Hematopoietic multipotent progenitor cell treated with erythropoietin and hydrocortisone succinate and interleukin-3 and kit ligand, for 4 days (in vitro differentiated cells): ENCODE results near the gene RAG1.

ENCODE experiments used
- DNase-seq: peaks from one replicate; pipeline ENCODE4 v3.0.0-alpha.2; 2015

RAG1 gene

DNA sequence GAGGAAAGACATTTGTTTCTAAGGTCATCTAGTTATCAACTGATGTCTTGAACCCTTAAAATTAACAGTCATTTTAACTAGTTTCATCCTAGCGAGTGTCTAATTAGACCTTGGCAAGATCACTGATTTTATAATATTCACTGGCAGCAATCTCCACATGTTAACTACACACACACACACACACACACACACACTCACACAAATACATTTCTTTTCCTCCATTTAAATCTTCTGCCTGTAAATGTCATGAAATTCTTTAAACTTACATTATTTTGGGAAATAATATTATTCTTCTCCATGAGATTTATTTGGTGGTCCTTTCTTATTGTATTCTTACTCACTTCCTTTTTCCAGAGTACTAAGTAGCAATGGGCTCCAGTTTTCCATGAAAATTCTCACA, 23.6 kb downstream of the RAG1 start:
- DNase-seq: no peak

DNA sequence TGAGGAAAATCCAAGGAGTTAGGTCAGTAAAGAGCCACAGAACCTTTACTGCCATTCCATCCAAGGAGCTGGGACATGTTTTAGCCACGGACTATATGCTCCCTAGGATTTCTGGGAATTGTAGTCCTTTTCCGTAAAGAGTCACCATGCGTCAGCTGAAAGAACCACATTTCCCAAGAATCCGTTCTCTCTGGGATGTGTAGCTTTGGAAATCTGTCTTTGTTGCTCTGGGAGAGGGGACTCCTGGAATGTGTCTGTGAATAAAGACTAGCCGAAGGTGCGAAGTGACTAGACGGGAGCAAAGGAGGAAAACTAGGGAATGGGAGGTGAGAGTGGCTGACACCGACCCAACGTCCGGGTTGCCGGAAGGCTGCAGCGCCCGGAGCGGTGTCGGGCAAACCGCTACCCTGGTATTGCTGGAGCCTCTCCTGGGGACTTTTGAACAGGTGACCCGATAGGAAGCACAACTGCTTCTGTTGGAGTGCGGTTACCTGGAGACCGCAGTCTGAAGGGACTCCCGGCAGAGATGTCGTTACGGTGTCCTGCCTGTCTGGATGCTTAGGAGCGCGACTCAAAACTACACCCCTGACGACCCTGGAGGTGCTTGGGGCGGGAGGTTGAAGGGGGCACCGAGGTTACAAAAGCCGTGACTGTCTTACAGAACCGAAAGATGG, 26.6 kb downstream of the RAG1 start, which contains the start of gene IFTAP:
IFTAP (plus strand) TSS at position 187 of the 674 bp plus-strand sequence. CDS start 15,602 bp downstream, outside the sequence.
- DNase-seq: peak; percentile 94

DNA sequence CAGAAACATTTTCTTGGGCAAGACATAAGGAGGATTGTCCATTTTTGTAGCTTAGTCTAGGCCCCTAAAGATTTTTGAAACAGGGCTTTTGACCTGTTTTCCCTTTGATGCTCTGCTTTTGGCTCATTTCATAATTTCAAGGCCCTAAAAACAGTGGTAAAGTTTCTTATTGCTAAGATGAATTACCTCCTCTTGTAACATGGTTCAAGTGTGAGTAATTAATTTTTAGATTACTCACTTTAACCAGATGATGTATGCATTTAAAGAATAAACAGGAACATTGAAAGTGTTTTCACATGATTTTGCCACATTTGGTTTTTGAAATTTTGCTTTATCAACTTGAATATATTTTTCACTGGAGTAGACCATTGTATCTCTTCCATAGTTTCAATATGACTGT, 29.1 kb downstream of the RAG1 start:
- DNase-seq: no peak

DNA sequence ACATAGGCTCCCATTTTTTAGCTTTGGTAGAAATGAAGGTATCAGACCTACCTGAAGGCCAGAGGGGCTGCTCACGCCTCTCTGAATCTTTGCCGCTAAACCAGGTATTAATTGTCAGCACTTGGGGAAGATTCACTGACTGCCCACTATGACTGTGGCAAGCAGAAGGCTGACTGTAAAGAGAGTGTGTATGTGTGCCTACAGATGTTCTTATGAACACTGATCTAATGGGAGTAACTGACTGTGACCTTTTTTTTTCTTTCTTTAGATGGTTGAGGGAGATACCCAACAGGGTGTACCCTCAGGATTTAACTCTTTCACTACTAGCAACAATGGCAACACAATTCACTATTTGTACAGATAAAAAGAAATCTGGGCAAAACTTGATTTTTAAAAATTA, 30.2 kb downstream of the RAG1 start, which contains the start of gene RAG2:
RAG2 (minus strand) TSS at position 186 of the 400 bp plus-strand sequence. CDS start 4,068 bp downstream, outside the sequence.
- peak; percentile 25 for DNase-seq

DNA sequence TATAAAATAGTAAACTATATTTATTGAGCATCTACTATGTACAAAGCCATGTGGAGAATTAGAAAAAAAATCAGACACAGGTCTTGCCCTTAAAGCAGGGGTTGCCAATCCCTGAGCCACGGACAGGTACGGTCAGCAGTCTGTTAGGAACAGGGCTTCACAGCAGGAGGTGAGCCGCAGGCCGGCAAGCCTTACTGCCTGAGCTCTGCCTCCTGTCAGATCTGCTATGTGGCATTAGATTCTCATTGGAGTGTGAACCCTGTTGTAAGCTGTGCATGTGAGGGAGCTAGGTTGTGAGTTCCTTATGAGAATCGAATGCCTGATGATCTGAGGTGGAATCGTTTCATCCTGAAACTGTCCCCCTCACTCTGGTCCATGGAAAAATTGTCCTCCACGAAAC, 32.4 kb downstream of the RAG1 start:
- DNase-seq: no peak

DNA sequence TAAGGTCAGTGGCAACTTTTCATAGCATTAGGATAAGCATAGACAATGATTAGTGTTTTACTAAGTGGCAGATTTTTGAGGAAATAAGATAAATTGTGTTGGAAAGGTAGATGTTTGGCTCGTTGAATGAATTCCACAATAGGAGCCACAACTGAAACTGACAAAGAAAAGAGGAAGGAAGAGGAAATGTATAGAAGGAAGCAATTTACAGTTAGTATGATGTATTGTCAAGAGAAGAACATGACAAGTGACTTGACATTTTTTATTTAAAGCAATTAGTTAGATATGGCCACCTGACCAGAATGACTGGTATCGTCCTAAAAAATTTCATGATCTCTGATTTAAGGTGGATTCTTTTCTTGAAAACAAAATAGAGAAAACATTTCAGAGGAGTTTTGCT, 33.3 kb downstream of the RAG1 start:
- DNase-seq: peak; percentile 64

DNA sequence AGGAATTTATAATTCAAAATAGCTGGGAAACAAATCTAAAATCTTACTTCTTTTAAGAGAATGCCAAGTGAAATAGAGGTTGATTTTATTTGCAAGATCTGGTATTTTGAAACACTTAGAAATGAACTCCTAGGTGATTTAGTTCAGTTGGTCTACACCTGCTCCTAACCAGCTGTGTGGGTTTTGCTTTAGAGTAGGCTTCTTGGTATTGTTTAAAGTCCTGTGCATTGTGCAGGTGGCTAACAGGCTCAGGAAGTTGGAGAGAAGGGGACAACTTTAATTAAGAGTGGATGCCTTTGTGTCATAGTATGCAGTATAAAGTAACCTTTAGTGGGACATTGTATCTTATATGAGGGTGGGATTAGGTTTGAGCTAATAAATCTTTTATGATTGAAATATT, 34.3 kb downstream of the RAG1 start:
- DNase-seq: no peak

DNA sequence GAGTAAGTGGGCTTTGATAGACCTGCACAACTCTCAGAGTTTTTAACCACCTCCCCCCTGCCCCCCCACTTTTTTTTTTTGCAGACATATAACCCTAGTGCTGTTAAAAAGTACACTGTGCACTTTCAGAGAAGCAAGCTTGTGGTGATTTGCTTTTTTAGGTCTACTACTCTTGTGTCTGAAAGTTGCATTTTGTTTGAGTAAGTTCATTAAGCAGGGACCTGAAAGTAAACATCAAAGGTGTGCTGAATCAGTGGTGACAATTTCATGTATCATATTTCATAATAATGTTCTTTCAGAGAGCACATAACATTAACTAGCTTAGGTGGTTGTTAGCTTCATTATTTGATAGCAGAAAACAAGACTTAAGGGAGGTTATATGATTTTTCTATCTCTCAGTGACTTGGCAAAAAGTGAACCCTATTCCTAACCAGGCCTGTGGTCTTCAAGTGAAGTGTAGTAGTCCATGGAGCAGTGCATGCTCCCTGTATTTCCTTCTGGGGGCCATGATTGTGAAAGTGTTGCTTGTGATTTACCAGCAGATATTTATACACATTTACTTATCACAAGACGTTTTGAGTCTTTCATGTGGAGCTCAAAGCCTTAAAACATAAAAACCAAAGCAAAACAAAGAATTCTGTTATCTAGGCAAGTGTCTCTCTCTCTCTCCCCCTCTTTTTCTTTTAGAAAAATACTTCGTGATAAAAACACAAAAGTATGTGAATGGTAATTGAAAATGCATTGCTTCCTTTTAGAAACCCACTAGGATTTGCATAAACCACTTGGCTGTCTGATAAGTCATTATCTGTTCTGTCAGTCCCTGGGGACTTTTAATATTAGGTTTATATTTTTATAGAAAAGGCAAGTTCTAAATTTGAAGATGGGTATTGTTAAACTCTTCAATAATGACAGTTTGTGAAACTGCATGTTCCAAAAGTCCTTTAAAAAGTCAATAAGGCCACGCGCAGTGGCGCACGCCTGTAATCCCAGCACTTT, 37.7 kb downstream of the RAG1 start:
- DNase-seq: peak; percentile 28

DNA sequence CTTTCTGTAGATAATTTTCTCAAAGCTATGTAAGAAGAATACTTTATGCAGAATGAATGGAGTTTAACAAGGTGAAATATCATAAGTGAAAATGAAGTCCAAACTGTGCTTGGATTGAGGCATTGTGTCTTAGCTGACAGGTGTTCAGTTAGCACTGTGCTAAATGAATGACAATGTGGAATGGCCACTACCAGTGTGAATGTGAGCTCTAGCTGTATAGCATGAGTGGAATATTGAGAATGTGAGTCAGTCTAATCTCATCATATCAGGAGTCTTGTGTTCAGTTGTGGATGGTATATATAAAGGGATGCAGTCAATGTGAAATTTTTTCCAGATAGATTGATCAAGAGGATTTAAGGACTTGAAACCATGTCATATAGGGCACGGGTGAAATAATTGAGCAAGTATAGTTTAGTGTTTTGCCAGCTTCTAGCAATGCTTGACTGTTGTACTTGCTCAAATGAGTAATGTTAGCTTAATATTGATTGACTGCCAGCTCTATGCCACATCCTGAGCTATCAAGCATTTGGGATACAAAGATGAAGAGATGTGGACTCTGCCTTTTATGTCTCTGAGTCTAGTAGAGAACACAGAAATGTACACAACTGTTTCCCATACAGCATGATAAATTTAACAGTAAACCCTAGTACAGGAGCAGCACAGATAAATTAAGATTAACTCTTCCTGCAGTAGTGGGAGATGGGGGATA, 40.8 kb downstream of the RAG1 start:
- DNase-seq: no peak

DNA sequence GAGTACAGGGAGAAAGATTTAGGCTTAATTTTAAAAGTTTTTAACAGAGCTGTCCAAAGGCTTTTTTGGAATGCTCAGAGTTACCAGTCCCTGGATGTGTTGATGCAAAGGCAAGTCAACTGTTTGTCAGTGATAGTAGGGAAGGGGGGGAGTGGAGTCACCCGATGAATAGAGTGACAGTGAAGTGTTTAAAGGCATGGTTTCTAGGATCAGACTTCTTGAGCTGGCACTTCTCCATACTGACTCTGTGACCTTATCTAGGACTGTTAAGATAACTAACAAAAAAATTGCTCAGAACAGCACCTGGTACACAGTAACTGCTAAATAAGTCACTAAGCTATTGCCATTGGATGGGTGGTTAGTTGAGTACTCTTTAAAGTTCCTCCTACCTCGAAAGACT, 41.6 kb downstream of the RAG1 start:
- DNase-seq: no peak

DNA sequence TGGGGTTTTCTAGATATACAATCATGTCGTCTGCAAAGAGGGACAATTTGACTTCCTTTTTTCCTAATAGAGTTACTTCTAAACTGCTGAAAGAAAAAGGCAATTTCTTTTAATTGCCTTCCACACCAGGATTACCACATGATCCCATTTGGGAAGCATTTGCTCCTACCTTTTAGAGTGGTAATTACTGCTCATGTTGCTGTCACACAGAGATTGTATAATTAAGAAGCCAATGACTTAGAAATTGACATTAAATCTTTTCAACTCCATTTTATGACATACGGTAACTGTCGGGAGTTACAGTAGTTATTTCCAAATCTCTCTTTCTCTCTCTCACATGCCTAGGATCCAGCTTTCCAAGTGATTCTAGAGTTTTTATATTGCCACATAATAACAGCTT, 48.0 kb downstream of the RAG1 start:
- DNase-seq: no peak

DNA sequence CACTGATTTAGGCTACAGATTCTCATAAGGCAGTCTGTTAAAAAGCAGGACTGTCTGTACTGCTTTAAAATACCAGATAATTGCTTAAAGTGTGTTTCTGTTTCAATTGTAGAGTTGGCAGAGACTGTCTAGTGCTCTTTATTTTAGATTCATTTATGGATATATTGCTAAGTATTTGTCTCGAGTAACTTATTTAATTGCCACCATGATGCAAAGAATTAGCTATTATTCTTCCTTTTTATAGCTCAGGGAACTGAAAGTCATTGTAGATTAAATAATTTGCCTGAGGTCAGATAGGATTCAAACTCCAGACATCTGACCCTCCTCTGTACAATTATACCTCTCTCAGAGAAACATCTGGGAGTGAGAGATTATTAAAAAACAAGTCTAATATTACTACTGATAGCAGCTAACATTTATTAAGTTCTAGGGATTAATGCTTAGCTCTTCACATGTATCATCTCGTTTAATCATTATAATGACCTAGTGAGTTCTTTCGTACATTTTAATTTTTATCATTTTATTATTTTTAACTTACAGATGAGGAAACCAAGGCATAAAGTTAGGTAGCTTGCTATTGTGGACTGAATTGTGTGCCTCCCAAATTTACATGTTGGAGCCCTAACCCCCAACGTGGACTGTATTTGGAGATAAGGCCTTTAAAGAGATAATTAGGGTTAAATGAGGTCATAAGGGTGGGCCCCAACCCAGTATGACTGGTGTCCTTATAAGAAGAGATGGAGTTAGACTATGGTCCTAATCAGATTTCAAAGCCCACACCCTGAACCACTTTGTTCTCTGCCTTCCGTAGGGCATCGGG, 49.9 kb downstream of the RAG1 start:
- peak; percentile 81 for DNase-seq

DNA sequence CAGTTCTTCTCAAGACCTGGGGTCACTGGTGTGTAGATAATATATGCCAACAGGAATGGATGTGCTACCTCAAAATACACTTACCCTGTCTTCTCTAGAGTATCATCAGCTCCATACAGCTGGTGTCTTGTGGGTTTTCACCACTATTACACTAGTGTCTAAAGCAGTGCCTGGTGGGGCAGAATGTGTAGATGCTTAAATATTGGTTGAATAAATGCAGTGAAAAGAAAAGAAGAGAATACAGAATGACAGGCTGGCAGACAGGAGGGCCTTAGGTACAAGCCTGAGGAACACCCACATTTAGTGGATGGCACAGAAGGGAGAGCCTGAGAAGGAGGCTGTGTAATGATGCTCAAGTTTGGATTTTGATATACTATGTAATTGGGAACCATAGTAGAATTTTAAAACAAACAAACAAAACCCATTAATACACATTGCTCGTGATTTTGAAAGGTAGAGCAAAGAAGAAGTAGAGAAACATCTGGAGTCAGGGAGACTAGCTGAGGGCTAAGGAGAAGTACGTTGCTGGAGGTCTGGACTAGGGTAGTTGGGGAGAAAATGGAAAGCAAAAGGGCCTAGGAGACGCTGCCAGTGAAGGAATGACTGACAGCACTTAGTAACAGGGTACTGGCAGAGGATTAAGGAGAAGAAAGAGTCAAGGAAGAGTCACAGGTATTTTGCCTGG, 50.7 kb downstream of the RAG1 start:
- no peak for DNase-seq

DNA sequence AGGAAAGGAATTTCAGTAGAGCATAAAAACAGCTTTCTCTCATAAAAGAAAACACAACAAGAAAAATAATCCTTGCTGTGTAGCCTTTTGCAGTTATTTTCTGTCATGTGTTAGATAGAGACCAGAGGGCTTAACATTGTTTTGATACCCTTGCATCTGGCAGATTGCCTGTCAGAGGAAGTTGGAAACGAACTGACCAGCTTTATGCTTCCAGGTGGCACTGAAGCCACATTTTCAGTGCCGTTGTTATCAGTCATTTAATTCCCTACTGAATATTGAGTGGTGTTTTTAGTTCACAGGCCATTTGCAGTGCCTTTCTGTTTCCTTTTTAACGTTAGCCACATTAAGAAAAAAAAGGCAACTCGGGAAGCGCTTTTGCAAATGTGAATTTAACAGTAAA, 51.7 kb downstream of the RAG1 start:
- DNase-seq: peak; percentile 72

DNA sequence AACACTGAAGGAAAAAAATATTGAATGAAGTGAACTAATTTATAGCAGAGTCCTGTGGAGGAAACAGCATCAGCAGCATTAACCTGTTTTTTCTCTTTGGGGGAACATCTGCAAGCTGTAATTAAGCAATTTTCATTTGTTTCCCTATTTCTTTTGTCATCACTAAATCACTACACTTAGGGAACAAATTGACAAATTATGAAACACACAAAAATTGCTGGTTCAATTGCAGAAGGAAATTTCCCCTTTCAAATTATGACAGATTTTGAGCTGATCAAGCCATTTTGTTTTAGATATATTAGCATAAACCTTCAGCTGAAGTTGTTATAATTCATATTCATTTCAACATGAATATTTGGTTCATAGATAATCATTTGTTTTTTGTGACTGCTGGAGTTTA, 52.4 kb downstream of the RAG1 start:
- DNase-seq: no peak

DNA sequence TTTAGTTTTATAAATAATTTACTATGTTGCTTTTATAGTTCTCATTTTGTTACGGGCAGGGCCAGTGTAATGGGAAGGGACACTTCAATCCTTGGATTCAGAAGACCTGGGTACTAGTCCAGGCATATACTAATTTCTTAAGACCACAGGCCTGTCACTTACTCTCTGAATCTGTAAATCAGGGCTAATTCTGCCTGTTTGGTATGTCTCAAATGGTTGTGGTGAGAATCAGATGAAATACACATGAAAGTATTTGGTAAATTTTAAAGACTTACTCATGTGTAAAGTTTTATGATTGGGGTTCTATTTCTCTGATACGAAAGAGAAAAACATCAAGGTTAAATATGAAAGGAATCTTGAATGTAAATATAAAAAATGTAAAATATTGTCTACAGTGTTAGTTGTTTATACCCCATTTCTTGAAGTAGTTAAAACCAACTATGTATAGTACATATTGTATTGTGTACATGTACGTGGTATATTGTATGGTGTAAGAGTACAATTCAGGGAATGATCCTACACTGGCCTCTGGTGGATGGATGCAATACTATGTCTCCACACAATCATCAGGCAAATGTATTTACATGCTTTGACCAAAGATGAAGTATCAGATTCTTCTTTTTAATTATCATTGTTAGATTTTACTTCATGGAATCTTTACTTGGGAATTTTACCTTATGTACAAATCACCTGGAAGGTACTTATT, 54.8 kb downstream of the RAG1 start:
- peak; percentile 82 for DNase-seq

DNA sequence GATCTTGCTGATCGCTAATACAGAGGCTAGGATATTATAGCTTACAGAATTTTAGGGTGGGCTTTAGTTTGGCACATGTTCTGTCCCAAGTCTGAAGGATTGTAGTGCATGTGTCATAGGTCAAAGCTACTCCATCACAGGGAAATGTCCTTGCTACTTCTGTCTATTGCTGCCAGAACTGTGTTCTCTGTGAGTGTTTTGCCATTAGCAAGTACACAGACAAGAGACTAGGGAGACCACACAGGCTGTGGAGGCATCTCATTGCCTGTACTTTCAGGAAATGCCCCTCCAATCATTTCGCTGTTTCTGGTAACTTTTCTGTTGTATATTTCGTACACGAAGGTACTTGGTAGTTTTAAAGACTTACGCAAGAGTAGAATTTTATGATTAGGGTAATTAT, 55.7 kb downstream of the RAG1 start:
- no peak for DNase-seq

DNA sequence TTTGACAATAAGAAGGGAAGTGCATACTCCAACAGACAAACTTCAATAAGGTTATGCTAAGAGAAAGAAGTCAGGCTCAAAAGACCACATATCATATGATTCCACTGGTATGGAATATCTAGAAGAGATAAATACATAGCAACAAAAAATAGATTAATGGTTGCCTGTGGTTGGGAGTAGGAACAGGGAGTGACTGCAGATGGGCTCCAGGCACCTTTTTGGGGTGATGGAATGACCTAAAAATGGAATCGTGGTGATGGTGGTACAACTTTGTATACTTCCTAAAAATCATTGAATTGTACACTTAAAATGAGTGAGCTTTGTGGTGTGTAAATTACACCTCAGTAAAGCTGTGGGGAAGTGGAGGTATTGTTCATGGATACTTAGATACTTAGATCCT, 59.2 kb downstream of the RAG1 start:
- DNase-seq: no peak

DNA sequence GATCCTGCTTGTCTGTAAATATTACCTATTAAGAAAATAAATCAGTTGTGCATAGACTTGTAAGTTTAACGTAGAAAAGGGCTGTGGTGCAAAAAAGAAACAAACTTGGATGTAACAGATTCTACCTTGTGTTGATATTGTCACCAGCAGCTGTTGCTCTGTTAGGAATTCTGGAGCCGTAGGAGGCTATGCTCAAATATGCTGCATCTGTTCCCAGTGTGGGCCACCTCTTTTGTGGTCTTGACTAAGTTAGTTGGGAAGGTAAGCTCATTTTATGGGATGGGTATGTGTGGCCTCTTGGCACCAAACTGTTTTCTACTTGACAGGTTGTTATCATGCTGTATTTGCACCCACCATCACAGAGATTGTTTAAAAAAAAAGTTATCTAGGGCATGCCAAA, 59.7 kb downstream of the RAG1 start:
- DNase-seq: no peak

DNA sequence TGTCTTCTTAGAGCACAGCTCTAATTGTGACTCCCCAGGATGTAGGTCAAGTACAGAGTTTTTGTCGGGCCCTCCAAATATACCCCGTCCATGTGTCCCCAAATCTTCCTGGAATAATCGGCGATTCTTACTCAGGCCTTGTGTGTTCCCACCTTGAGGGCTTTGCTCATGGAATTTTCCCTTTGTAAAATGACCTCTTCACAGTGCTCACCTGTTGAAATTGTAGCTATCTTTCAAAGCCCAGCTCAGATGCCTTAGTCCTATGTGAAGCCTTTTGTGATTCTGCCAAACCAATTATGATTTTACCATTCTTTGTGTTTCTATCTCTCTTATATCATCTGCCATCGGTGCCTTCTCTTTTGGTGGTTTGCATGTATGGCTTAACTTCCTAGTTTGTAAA, 60.3 kb downstream of the RAG1 start:
- DNase-seq: peak; percentile 25

DNA sequence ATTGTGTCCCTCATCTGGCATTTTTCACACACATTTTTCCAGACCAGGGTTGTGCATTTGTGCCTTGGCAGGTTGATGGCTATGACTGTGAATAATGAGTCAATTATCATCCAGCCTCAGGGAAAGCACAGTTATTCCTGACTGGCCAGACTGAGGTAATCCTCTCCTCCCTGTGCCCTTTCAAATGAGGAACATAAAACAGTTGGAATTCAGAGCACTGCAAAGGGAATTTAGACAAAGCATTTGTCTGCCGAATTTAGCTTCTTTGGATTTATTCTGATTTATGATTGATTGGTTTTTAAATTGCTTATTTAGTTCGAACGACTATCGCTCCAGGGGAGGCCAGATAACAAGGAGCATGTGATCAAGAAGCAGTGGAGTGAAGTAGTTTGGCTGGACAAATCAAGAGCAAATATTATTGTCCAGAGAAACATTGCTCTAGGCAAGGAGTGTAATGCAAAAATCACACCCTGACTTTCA, 61.0 kb downstream of the RAG1 start:
- no peak for DNase-seq
